HG03354 (cell line): ENCODE data around the gene EXPH5.
"Not testable (repeated sequence)": the region's sequence is repeated elsewhere in the genome, so short reads cannot be mapped to it uniquely, and the experiment has no call there.

Source experiments
- ATAC-seq: cut with Tn5 transposase; IDR thresholded peaks from one replicate; pipeline ENCODE4 v1.9.1; 2021; ENCODE audit warnings: mild to moderate bottlenecking; ENCODE audit not compliant: unreplicated experiment, poor library complexity, severe bottlenecking

EXPH5 gene

GRCh38 chr11:108602818-108603217 lies 9.2 kb upstream of the EXPH5 start:
- not testable (repeated sequence) for ATAC-seq

GRCh38 chr11:108601150-108601549 lies 7.6 kb upstream of the EXPH5 start:
- ATAC-seq: no peak

GRCh38 chr11:108599978-108600377 lies 6.4 kb upstream of the EXPH5 start:
- no peak for ATAC-seq

GRCh38 chr11:108597736-108598355 lies 4.3 kb upstream of the EXPH5 start:
- ATAC-seq: no peak

- no peak for ATAC-seq
Measured at GRCh38 chr11:108596701-108597100, 3.1 kb upstream of the EXPH5 start.

GRCh38 chr11:108593923-108594434 lies 411 bp upstream of the EXPH5 start:
- no peak for ATAC-seq

GRCh38 chr11:108592591-108593213 lies 866 bp downstream of the EXPH5 start:
- ATAC-seq: peak; percentile 40

- no peak for ATAC-seq
Measured at GRCh38 chr11:108591893-108592292, 1.7 kb downstream of the EXPH5 start.

GRCh38 chr11:108589136-108589535 lies 4.4 kb downstream of the EXPH5 start:
- no peak for ATAC-seq

GRCh38 chr11:108588287-108588686 lies 5.3 kb downstream of the EXPH5 start:
- ATAC-seq: no peak

GRCh38 chr11:108587109-108587508 lies 6.5 kb downstream of the EXPH5 start:
- ATAC-seq: no peak

- no peak for ATAC-seq
Measured at GRCh38 chr11:108586600-108586999, 7.0 kb downstream of the EXPH5 start.

- not testable (repeated sequence) for ATAC-seq
Measured at GRCh38 chr11:108586185-108586584, 7.4 kb downstream of the EXPH5 start.

- ATAC-seq: no peak
Measured at GRCh38 chr11:108584973-108585372, 8.6 kb downstream of the EXPH5 start.

- ATAC-seq: no peak
Measured at GRCh38 chr11:108580645-108581044, 12.9 kb downstream of the EXPH5 start.

GRCh38 chr11:108580043-108580442 lies 13.5 kb downstream of the EXPH5 start:
- no peak for ATAC-seq

GRCh38 chr11:108576523-108576922 lies 17.0 kb downstream of the EXPH5 start:
- no peak for ATAC-seq

- ATAC-seq: no peak
Measured at GRCh38 chr11:108574675-108575074, 18.9 kb downstream of the EXPH5 start.

GRCh38 chr11:108571001-108571400 lies 22.6 kb downstream of the EXPH5 start:
- no peak for ATAC-seq

- ATAC-seq: no peak
Measured at GRCh38 chr11:108569896-108570295, 23.7 kb downstream of the EXPH5 start.

- ATAC-seq: no peak
Measured at GRCh38 chr11:108568195-108568858, 25.2 kb downstream of the EXPH5 start.
